K562 (cell line): ENCODE measurements around the gene GPC3. TPM values are rescaled to one million over a fixed set of nuclear protein-coding genes. Genes with fewer than 3 reads are reported as not detected.

Experiments used
- ETV6 ChIP-seq, 3 experiments: fragments of 150-350 bp in 1 of 3; sonication (generic) in 1 of 3; formaldehyde crosslinking in 1 of 3; IDR thresholded peaks; 2 replicates each; pipeline versions ENCODE4 v1.6.1 to v1.8.0; 2014 to 2022; ENCODE audit warnings: borderline replicate concordance in 2 of 3, low read depth in 2 of 3, antibody characterized with exemption in 1 of 3, low read length in 1 of 3, mild to moderate bottlenecking in 1 of 3, missing genetic modification reagents in 1 of 3
- FOSL1 ChIP-seq: fragments of 200-800 bp; sonication (Bioruptor generic); conservative IDR thresholded peaks from 2 replicates; pipeline ENCODE4 v1.6.1; 2016; ENCODE audit warnings: missing genetic modification characterization, missing compliant biosample characterization
- HDAC1 ChIP-seq, 2 experiments: fragments of 450-650 bp; IDR thresholded peaks; 2 replicates each; pipeline ENCODE4 v1.6.1; 2016 to 2017; ENCODE audit warnings: inconsistent platforms in 1 of 2, mild to moderate bottlenecking in 1 of 2, moderate library complexity in 1 of 2
- KAT8 ChIP-seq: fragments of 450-650 bp; IDR thresholded peaks from 2 replicates; pipeline ENCODE4 v1.6.1; 2016; ENCODE audit warnings: low read depth, mild to moderate bottlenecking
- KDM5B ChIP-seq: fragments of 200-600 bp; sonication (generic); IDR thresholded peaks from 2 replicates; pipeline ENCODE4 v1.6.1; 2012; ENCODE audit warnings: low read depth, mild to moderate bottlenecking, moderate library complexity, low read length, control low read depth, inconsistent platforms; ENCODE audit not compliant: insufficient replicate concordance
- polyA plus RNA-seq, 8 experiments: library from polyadenylated mRNA; depleted of rRNA in 4 of 8; stranded (reverse) in 5 of 8; unstranded in 3 of 8; fragments of >200 nt; fragmentation: Nextera tagmentation in 2 of 8; fragmentation: Illumina TruSeq in 1 of 8; extraction: Ambion mirVana in 2 of 8; extraction: Trizol in 1 of 8; gene quantifications; 2 replicates each; pipeline versions ENCODE4 v1.2.1 to v1.2.3, GENCODE V29; 2011 to 2014; ENCODE audit warnings: inconsistent platforms in 1 of 8, missing spikeins in 1 of 8
- total RNA-seq, 7 experiments: library from RNA; depleted of rRNA in 6 of 7; stranded (reverse); fragments of >200 nt in 6 of 7; fragmentation: Illumina TruSeq in 2 of 7; extraction: Trizol in 2 of 7; gene quantifications; 2 replicates each; pipeline versions ENCODE4 v1.2.1 to v1.2.3, GENCODE V29; 2011 to 2021; ENCODE audit warnings: low replicate concordance in 1 of 7
- TF ChIP-seq, protein P1 (sequence below): fragments of 450-650 bp; formaldehyde crosslinking; IDR thresholded peaks from 2 replicates; pipeline ENCODE4 v1.4.0; 2020; ENCODE audit warnings: mild to moderate bottlenecking, moderate library complexity
- TF ChIP-seq, protein P2 (sequence below): fragments of 250-450 bp; sonication (Bioruptor Pico); IDR thresholded peaks from 2 replicates; pipeline ENCODE4 v1.4.0; 2020
- TF ChIP-seq, protein P3 (sequence below): sonication (generic); formaldehyde crosslinking; IDR thresholded peaks from 2 replicates; pipeline ENCODE4 v1.8.0; 2022; ENCODE audit warnings: mild to moderate bottlenecking, low read depth, missing genetic modification reagents

GPC3 gene
- total and polyA plus RNA-seq, 9 of the 15 experiments (the other 6 are each of a cell fraction or from before 2014, with no cell fraction given): 0.42 TPM; not detected in 8

DNA sequence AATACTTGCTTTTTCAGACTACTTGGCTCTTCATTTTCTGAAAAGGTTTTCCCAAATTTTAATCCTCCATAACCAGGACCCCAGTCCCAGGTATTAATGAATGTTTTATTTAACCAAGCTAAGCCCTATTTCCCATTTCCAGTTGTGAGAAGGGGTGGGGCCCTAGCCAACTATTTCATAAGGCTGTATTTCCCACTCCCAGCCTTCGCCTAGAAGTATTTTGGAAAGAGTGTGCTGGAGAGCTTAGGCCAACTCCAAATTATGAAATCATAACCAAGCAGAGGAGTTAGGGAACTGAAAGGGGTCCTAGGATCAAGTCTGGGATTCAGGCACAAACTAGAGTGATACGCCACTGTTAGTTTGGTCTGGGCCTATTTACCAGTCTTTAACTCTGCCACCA is 421.7 kb downstream of the GPC3 start (continued):
- TF ChIP-seq, protein P1, sequence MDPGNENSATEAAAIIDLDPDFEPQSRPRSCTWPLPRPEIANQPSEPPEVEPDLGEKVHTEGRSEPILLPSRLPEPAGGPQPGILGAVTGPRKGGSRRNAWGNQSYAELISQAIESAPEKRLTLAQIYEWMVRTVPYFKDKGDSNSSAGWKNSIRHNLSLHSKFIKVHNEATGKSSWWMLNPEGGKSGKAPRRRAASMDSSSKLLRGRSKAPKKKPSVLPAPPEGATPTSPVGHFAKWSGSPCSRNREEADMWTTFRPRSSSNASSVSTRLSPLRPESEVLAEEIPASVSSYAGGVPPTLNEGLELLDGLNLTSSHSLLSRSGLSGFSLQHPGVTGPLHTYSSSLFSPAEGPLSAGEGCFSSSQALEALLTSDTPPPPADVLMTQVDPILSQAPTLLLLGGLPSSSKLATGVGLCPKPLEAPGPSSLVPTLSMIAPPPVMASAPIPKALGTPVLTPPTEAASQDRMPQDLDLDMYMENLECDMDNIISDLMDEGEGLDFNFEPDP (CRISPR knock-in tag): no peak
- no peak for TF ChIP-seq KDM5B
- TF ChIP-seq, protein P2, sequence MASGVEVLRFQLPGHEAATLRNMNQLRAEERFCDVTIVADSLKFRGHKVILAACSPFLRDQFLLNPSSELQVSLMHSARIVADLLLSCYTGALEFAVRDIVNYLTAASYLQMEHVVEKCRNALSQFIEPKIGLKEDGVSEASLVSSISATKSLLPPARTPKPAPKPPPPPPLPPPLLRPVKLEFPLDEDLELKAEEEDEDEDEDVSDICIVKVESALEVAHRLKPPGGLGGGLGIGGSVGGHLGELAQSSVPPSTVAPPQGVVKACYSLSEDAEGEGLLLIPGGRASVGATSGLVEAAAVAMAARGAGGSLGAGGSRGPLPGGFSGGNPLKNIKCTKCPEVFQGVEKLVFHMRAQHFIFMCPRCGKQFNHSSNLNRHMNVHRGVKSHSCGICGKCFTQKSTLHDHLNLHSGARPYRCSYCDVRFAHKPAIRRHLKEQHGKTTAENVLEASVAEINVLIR (CRISPR knock-in tag): no peak
- TF ChIP-seq, protein P3, sequence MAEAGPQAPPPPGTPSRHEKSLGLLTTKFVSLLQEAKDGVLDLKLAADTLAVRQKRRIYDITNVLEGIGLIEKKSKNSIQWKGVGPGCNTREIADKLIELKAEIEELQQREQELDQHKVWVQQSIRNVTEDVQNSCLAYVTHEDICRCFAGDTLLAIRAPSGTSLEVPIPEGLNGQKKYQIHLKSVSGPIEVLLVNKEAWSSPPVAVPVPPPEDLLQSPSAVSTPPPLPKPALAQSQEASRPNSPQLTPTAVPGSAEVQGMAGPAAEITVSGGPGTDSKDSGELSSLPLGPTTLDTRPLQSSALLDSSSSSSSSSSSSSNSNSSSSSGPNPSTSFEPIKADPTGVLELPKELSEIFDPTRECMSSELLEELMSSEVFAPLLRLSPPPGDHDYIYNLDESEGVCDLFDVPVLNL: no peak
- TF ChIP-seq HDAC1 (IDR thresholded peaks at IDR 0.05): no peak
- TF ChIP-seq KAT8: no peak
- no peak for TF ChIP-seq FOSL1 (tag)
- TF ChIP-seq ETV6 (IDR thresholded peaks at IDR 0.05; ENCODE audit: borderline replicate concordance in 1 of 2, low read depth in 2 of 2, low read length in 1 of 2): no peak
- no peak for TF ChIP-seq ETV6 (CRISPR knock-in tag; IDR thresholded peaks at IDR 0.05; ENCODE audit: borderline replicate concordance)
